GM19043 (cell line): ENCODE data around the gene ZNF862.
"Not testable (repeated sequence)": the region's sequence is repeated elsewhere in the genome, so short reads cannot be mapped to it uniquely, and the experiment has no call there.

ENCODE experiments used
- ATAC-seq: cut with Tn5 transposase; IDR thresholded peaks from one replicate; pipeline ENCODE4 v1.9.1; 2021; ENCODE audit warnings: low read depth; ENCODE audit not compliant: unreplicated experiment

Gene ZNF862

GRCh38 chr7:149823631-149824199 lies 14.5 kb upstream of the ZNF862 start:
- no peak for ATAC-seq

GRCh38 chr7:149824301-149824741 lies 13.9 kb upstream of the ZNF862 start:
- no peak for ATAC-seq

GRCh38 chr7:149824748-149825566 lies 13.2 kb upstream of the ZNF862 start:
- no peak for ATAC-seq

GRCh38 chr7:149825567-149826343 lies 12.4 kb upstream of the ZNF862 start:
- ATAC-seq, result no peak

GRCh38 chr7:149826344-149827088 lies 11.7 kb upstream of the ZNF862 start:
- no peak for ATAC-seq

GRCh38 chr7:149827089-149827981 lies 10.8 kb upstream of the ZNF862 start:
- ATAC-seq, result no peak

GRCh38 chr7:149828357-149829309 lies 9.5 kb upstream of the ZNF862 start:
- no peak for ATAC-seq

GRCh38 chr7:149830527-149830926 lies 7.6 kb upstream of the ZNF862 start:
- ATAC-seq, result not testable (repeated sequence)

GRCh38 chr7:149830997-149831740 lies 7.0 kb upstream of the ZNF862 start:
- no peak for ATAC-seq

GRCh38 chr7:149831741-149832219 lies 6.4 kb upstream of the ZNF862 start:
- ATAC-seq, result no peak

GRCh38 chr7:149832332-149833041 lies 5.7 kb upstream of the ZNF862 start:
- ATAC-seq, result no peak

GRCh38 chr7:149833495-149834130 lies 4.6 kb upstream of the ZNF862 start:
- ATAC-seq, result no peak

- ATAC-seq, result no peak
Observed at GRCh38 chr7:149834601-149835000, 3.6 kb upstream of the ZNF862 start.

GRCh38 chr7:149836434-149836833 lies 1.7 kb upstream of the ZNF862 start:
- ATAC-seq, result no peak

- ATAC-seq, result no peak
Observed at GRCh38 chr7:149837564-149838223, 481 bp upstream of the ZNF862 start.

- no peak for ATAC-seq
Observed at GRCh38 chr7:149838992-149839408, 825 bp downstream of the ZNF862 start.
